Suprapubic skin (tissue), 3 donors: Measurements from ENCODE around the gene SRSF7.

ENCODE experiments used
- POLR2A ChIP-seq, 2 donors: fragments of 450-650 bp; IDR thresholded peaks; one replicate each; pipeline ENCODE4 v1.6.1; 2017; ENCODE audit warnings: antibody characterized with exemption in 2 of 2, mild to moderate bottlenecking in 2 of 2, moderate library complexity in 2 of 2
- TF ChIP-seq, protein P1 (sequence below), 2 donors: fragments of 200-600 bp in 1 of 2; fragments of 450-650 bp in 1 of 2; sonication (generic) in 1 of 2; IDR thresholded peaks; one replicate each; pipeline ENCODE4 v1.5.1; 2016 to 2019; ENCODE audit warnings: antibody characterized with exemption in 2 of 2, mild to moderate bottlenecking in 1 of 2, moderate library complexity in 1 of 2

GRCh38 chr2:38727661-38728060, 23.5 kb downstream of the SRSF7 start:
- TF ChIP-seq, protein P1, sequence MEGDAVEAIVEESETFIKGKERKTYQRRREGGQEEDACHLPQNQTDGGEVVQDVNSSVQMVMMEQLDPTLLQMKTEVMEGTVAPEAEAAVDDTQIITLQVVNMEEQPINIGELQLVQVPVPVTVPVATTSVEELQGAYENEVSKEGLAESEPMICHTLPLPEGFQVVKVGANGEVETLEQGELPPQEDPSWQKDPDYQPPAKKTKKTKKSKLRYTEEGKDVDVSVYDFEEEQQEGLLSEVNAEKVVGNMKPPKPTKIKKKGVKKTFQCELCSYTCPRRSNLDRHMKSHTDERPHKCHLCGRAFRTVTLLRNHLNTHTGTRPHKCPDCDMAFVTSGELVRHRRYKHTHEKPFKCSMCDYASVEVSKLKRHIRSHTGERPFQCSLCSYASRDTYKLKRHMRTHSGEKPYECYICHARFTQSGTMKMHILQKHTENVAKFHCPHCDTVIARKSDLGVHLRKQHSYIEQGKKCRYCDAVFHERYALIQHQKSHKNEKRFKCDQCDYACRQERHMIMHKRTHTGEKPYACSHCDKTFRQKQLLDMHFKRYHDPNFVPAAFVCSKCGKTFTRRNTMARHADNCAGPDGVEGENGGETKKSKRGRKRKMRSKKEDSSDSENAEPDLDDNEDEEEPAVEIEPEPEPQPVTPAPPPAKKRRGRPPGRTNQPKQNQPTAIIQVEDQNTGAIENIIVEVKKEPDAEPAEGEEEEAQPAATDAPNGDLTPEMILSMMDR (IDR thresholded peaks at IDR 0.05), result no peak
- TF ChIP-seq POLR2A (IDR thresholded peaks at IDR 0.05), result no peak
